ENCODE measurements around the gene M1AP.

Gene M1AP, protein sequence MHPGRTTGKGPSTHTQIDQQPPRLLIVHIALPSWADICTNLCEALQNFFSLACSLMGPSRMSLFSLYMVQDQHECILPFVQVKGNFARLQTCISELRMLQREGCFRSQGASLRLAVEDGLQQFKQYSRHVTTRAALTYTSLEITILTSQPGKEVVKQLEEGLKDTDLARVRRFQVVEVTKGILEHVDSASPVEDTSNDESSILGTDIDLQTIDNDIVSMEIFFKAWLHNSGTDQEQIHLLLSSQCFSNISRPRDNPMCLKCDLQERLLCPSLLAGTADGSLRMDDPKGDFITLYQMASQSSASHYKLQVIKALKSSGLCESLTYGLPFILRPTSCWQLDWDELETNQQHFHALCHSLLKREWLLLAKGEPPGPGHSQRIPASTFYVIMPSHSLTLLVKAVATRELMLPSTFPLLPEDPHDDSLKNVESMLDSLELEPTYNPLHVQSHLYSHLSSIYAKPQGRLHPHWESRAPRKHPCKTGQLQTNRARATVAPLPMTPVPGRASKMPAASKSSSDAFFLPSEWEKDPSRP

DNA sequence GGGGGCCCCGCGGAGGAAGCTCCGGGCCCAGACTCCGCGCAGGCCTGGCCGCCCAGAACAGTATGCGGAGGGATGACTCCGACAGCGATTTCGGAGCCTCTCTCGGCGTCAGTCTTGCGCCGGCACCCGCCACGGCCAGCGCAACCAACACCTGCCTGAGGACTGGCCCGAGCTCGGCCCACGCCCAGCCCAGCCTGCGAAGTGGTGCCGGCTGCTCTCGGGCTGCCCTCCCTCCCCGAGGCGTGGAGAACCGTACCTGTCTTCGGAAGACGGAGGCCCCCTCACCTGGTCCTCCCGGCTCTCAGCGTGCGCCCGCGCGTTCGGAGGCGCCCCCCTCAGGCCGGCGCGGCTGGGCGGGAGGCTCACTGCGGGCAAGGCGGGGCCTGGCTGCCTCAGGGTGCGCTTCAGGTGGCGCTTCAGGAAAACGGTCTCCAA, at the start of gene M1AP:
M1AP (minus strand) TSS at position 322 of the 435 bp plus-strand sequence. CDS start 8,055 bp downstream, outside the sequence.
- H3K27ac ChIP-seq: no peak within 1 kb of the TSS
- no peak for TF ChIP-seq CTCF (conservative IDR thresholded peaks at IDR 0.05)

- no peak overlapping the region for H3K27ac ChIP-seq
These were observed 48.7 kb upstream of the M1AP start for GRCh38 chr2:74696829-74697228.

DNA sequence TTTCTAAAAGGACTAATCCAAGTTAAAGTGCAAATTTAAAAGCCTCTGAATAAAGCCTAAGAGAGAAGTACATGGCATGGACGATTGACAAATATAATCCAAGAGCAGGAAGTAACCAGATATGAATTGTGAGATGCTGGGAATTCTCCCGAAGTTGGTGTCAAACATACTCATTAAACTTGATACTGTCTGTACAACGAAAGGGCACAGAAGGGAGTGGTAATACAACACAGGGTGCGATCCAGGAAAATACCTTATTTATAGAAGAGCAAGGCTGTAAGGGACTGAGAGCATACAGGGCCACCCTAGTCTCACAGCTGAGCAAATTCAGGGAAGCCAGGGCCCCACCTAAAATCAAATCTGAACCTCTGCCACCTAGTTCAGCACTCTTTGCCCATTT, 47.5 kb upstream of the M1AP start:
- no peak for TF ChIP-seq CTCF (conservative IDR thresholded peaks at IDR 0.05)
- H3K27ac ChIP-seq: no peak overlapping the region

More at GRCh38 chr2:74696829-74697228, 48.7 kb upstream of the M1AP start:
- TF ChIP-seq CTCF (conservative IDR thresholded peaks at IDR 0.05): no peak

- no peak for TF ChIP-seq CTCF (conservative IDR thresholded peaks at IDR 0.05)
- no peak overlapping the region for H3K27ac ChIP-seq
These were observed 46.2 kb upstream of the M1AP start for GRCh38 chr2:74694281-74694680.

GRCh38 chr2:74693668-74694067, 45.5 kb upstream of the M1AP start:
- no peak for TF ChIP-seq CTCF (conservative IDR thresholded peaks at IDR 0.05)
- H3K27ac ChIP-seq: no peak overlapping the region

DNA sequence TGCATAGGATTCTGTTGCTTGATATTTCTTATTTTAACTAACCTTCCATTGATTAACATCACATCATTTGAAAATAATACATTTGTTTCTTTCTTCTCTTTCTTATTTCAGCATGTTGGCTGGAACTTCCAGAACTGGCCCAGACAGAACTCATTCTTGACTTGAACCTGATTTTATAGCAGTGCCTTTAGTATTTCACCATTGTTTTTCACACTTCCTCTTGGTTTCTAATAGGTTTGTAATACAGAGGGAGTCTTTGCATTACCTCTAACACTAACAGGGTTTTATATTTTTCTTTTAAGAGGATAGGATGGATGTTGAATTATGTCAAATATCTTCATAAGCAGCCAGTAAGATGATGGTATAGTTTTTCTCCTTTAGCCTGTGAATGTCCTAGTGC, 45.1 kb upstream of the M1AP start:
- TF ChIP-seq CTCF (conservative IDR thresholded peaks at IDR 0.05): no peak
- no peak overlapping the region for H3K27ac ChIP-seq

- H3K27ac ChIP-seq: no peak overlapping the region
- TF ChIP-seq CTCF (conservative IDR thresholded peaks at IDR 0.05): no peak
These were observed 43.8 kb upstream of the M1AP start for GRCh38 chr2:74691929-74692328.
